Subcutaneous adipose tissue (tissue), 4 donors: Measurements from ENCODE around the gene TAL2. TPM values are rescaled to one million over a fixed set of nuclear protein-coding genes. Genes with fewer than 3 reads are reported as not detected.

Source experiments
- CTCF ChIP-seq: fragments of 450-650 bp; IDR thresholded peaks from one replicate; pipeline ENCODE4 v1.5.1; 2016; ENCODE audit warnings: low read depth, mild to moderate bottlenecking, control low read depth, antibody characterized with exemption, moderate library complexity
- total RNA-seq, 4 donors: library from RNA; depleted of rRNA; stranded (reverse); fragments of >200 nt; gene quantifications; one replicate each; pipeline ENCODE4 v1.1.0, GENCODE V29; 2016

TAL2 gene
- total RNA-seq, 4 donors from 2014 or later, result 1.3 TPM; not detected in 3

- no peak for TF ChIP-seq CTCF
Measured at GRCh38 chr9:105661011-105661410, 1.2 kb upstream of the TAL2 start.

GRCh38 chr9:105663914-105664313 is 1.7 kb downstream of the TAL2 start:
- TF ChIP-seq CTCF, result no peak

- no peak for TF ChIP-seq CTCF
Measured at GRCh38 chr9:105667867-105668266, 5.6 kb downstream of the TAL2 start.

GRCh38 chr9:105670315-105670714 is 8.1 kb downstream of the TAL2 start:
- no peak for TF ChIP-seq CTCF

- no peak for TF ChIP-seq CTCF
Measured at GRCh38 chr9:105670775-105671174, 8.5 kb downstream of the TAL2 start.

- no peak for TF ChIP-seq CTCF
Measured at GRCh38 chr9:105672711-105673234, 10.5 kb downstream of the TAL2 start.

- no peak for TF ChIP-seq CTCF
Measured at GRCh38 chr9:105673850-105674387, 11.7 kb downstream of the TAL2 start.
